Astrocyte of the cerebellum (primary cell): ENCODE results near the gene MAP3K10.

Source experiments
- DNase-seq: peaks from one replicate; pipeline ENCODE4 v3.0.0-alpha.2; 2011; ENCODE audit warnings: low read depth
- H3K4me3 ChIP-seq: 2 replicates; pipeline ENCODE4 v1.5.1; 2011; ENCODE audit warnings: mild to moderate bottlenecking, low read depth, low read length, moderate library complexity
- CTCF ChIP-seq: IDR thresholded peaks from 2 replicates; pipeline ENCODE4 v1.5.1; 2012; ENCODE audit warnings: low read length, low read depth, moderate library complexity, mild to moderate bottlenecking; ENCODE audit errors: missing control alignments
- in situ Hi-C: cut with HindIII; loops from 2 replicates; pipeline ENCODE4 v1.10.0; 2017; ENCODE audit warnings: low sequenced_read_pairs

The MAP3K10 gene

GRCh38 chr19:40234429-40235237 is 43.4 kb downstream of the MAP3K10 start:
- in situ Hi-C loops = no loop called here
- TF ChIP-seq CTCF = no peak
- no peak for DNase-seq
- no peak overlapping the region for H3K4me3 ChIP-seq

GRCh38 chr19:40235238-40236025 is 44.2 kb downstream of the MAP3K10 start:
- no peak overlapping the region for H3K4me3 ChIP-seq
- TF ChIP-seq CTCF = peak; percentile 25
- in situ Hi-C loops = no loop called here
- no peak for DNase-seq

- DNase-seq = no peak
- H3K4me3 ChIP-seq = no peak overlapping the region
- in situ Hi-C loops = no loop called here
- TF ChIP-seq CTCF = no peak
Measured at GRCh38 chr19:40236026-40236355, 44.8 kb downstream of the MAP3K10 start.

GRCh38 chr19:40236366-40236765 is 45.1 kb downstream of the MAP3K10 start:
- TF ChIP-seq CTCF = no peak

GRCh38 chr19:40237791-40238190 is 46.6 kb downstream of the MAP3K10 start:
- no peak for TF ChIP-seq CTCF
- no peak for DNase-seq
- H3K4me3 ChIP-seq = no peak overlapping the region
- in situ Hi-C loops = no loop called here

More at GRCh38 chr19:40236366-40236765, 45.1 kb downstream of the MAP3K10 start:
- DNase-seq = no peak
- H3K4me3 ChIP-seq = no peak overlapping the region
- in situ Hi-C loops = no loop called here

- H3K4me3 ChIP-seq = no peak overlapping the region
- TF ChIP-seq CTCF = no peak
- no peak for DNase-seq
- in situ Hi-C loops = no loop called here
Measured at GRCh38 chr19:40238775-40239174, 47.5 kb downstream of the MAP3K10 start.
